Sciatic nerve (tissue), 2 donors: ENCODE results near the gene LDLRAD2. TPM values are rescaled to one million over a fixed set of nuclear protein-coding genes. Genes with fewer than 3 reads are reported as not detected.
"Not testable (repeated sequence)": the region's sequence is repeated elsewhere in the genome, so short reads cannot be mapped to it uniquely, and the experiment has no call there.

Source experiments
- ATAC-seq: fragments of 200-7000 bp; cut with Tn5 transposase; one replicate; pipeline ENCODE4 v1.9.1; 2020; ENCODE audit warnings: mild to moderate bottlenecking, moderate library complexity
- DNase-seq: peaks from one replicate; pipeline ENCODE4 v3.0.0-alpha.2; 2020; ENCODE audit warnings: low spot score
- intact Hi-C: fragments of 100-400 bp; cut with DNase I; formaldehyde crosslinking; loops from one replicate; pipeline ENCODE4 v1.14.2; 2022
- total RNA-seq: library from RNA; stranded (reverse); fragmentation: NEBNext Ultra II Directional; extraction: Animal tissue kit (Norgen Biotek cat#: 25700); gene quantifications from one replicate; pipeline ENCODE4 v1.2.1, GENCODE V29; 2021
- donor health status: DM: no; HTN: no; CAD: no.
- donor health status: DM: no; HTN: no; CAD: no.

Gene LDLRAD2
- total RNA-seq, 1 donor from 2014 or later = 0.13 TPM

DNA sequence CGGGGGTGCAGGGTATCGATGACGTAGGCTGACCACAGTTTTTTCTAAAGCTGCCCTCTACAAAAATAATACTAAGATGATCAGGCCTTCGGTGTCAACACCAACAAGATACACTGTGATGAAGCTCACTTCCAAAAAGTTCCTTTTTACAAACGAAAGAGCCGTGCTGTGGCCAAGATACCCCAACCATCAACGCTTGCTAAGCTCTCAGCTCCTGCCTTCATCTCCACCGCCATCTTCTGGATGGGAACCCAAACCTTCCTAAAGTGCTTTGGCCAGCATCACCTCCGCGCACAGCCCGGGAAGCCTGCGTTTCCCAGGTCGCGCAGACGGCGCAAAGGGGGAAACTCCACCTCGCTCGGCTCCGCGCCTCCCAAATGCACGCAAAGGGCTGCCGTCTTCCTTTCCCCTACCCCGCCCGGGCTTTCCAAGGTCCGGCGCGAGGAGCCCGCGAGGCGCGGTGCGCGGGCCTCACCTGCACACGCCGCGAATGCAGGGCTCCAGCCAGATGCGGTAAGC, 29.7 kb upstream of the LDLRAD2 start:
- intact Hi-C loops = no loop called here
- peak; percentile 72 for DNase-seq
- ATAC-seq = peak; percentile 2

DNA sequence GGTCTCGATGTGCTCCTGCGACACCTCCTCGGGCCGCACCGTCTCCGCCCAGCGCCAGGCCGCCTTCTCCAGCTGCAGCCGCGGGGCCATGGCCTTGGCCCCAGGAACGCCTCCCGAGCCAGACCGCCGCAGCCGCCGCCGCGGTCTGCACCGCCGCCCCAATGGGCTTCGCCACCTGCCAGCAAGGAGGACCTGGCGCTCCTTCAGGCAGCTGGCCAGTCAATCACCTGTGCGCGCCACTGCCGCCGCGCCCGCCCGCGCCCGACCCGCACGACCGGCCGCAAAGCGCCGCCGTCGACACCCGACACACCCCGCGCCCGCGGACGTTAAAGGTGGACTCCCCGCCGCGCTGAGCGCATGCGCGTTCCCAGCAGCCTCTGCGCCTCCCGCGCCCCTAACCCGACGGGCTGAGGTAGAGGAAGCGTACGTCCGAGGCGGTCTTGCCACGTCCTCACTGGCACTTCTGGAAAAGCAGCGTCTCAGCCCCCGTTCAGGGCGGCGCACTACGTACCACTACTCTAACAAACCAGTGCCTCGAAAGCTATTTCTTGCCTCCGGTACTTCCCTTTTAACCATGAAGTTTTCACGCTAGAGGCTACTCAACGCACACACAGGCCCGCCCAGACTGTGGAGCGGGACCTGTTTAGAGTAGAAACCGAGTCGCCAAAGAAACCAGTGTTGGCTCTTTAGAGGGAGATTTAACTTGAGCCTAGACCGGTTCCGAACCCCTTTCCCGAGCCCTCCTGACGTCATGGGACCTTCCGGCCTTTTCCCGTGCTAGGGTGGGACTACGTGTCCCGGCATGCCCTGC, 29.0 kb upstream of the LDLRAD2 start, which contains the start of gene USP48:
Gene USP48, minus strand, starts transcription at position 282 of the 811 bp plus-strand sequence. Its CDS starts 192 bp downstream, at position 90.
- DNase-seq (peak; percentile 97), ATAC-seq (peak; percentile 99)
- intact Hi-C loops = no loop called here

GRCh38 chr1:21783679-21784603, 28.1 kb upstream of the LDLRAD2 start:
- peak; percentile 2 for ATAC-seq
- DNase-seq = no peak
- intact Hi-C loops = no loop called here

- ATAC-seq, intact Hi-C loops: not testable (repeated sequence)
Observed at GRCh38 chr1:21785764-21786163, 26.3 kb upstream of the LDLRAD2 start.

DNA sequence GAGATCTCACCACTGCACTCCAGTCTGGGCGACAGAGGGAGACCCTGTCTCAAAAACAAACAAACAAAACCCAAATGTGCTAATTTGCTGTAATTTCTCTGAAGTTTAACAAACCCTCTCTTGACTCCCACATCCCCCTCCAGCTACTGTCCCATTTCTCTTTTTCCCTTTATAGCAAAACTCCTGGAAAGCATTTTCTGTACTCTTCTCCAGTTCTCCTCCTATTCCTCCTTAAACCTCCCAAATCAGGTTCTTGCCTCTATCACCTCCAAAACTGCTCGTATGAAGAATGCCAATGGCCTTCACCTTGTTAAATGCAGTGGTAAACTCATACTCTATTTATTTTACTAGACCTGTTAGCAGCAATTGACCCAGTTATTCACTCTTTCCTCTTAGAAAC, 25.4 kb upstream of the LDLRAD2 start:
- intact Hi-C loops = no loop called here
- ATAC-seq = no peak
- DNase-seq = no peak

More at GRCh38 chr1:21785764-21786163, 26.3 kb upstream of the LDLRAD2 start:
- DNase-seq = not testable (repeated sequence)

- ATAC-seq (no peak), DNase-seq (no peak)
- intact Hi-C loops = no loop called here
Observed at GRCh38 chr1:21793104-21793503, 19.0 kb upstream of the LDLRAD2 start.

GRCh38 chr1:21794656-21795055, 17.4 kb upstream of the LDLRAD2 start:
- intact Hi-C loops = no loop called here
- DNase-seq (no peak), ATAC-seq (no peak)

- intact Hi-C loops = no loop called here
- no peak for DNase-seq
- no peak for ATAC-seq
Observed at GRCh38 chr1:21795075-21795474, 17.0 kb upstream of the LDLRAD2 start.

DNA sequence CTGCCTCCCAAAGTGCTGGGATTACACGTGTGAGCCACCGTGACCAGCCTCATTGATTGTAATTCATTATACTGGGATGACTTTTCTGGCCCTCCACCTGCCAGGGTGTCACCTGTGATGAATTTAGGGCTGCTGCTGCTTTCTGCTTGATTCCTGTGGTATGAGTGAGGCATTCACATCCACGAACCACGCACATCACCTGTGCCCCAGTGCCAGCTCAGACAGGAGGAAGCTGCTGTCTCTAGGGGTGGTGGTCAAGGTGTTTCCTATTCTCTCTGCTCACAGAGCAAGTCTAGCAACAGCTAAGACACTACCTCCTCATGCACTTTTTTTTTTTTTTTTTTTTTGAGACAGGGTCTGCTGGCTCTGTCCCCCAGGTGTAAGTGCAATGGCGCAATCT, 12.3 kb upstream of the LDLRAD2 start:
- DNase-seq (no peak), ATAC-seq (no peak)
- intact Hi-C loops = no loop called here

DNA sequence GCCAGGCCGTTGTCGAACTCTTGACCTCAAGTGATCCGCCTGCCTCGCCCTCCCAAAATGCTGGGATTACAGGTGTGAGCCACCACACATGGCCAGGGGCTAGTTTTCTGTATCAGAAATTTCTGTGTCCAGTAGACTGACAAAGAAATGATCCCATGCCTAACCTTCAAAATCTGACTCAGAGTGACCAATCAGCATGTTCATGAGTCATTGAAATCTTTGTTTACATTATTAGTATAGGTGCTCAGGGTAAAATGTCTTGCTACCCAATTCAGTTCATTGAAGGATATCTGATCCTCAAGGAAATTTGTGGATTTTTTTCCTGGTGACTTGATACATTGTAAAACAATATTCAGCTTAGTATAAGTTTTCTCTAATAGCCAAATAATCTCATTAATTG, 11.0 kb upstream of the LDLRAD2 start:
- DNase-seq = no peak
- intact Hi-C loops = no loop called here
- ATAC-seq = no peak

- ATAC-seq (no peak), DNase-seq (no peak)
- intact Hi-C loops = no loop called here
Observed at GRCh38 chr1:21804536-21804935, 7.5 kb upstream of the LDLRAD2 start.

- ATAC-seq = no peak
- no peak for DNase-seq
- intact Hi-C loops = no loop called here
Observed at GRCh38 chr1:21813542-21813941, 1.5 kb downstream of the LDLRAD2 start.

- peak; percentile 49 for ATAC-seq
- no peak for DNase-seq
- intact Hi-C loops = no loop called here
Observed at GRCh38 chr1:21814241-21814918, 2.3 kb downstream of the LDLRAD2 start.

DNA sequence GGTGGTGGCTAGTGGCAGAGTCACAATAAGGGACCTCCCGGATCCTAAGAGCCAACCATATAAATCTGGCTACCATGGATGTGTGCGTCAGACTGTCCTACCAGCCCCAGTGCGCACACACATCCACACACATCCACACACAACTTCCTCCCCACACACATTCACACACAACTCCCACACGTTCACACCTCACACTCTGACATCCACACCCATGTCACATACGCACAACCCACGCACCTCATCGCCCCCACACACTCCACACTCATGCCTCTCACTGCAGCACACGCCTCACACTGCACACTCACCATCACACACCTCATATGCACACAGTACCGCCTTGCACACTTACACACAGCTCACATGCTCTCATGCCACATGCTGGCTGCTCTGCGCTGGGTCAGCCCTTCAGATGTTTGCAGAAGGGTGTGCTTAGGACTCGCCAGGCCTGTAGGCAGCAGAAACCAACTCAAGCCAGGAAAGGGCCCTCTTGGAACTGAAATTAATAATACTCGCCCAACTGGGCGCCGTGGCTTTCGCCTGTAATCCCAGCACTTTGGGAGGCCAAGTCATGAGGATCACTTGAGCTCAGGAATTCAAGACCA, 3.0 kb downstream of the LDLRAD2 start:
- intact Hi-C loops = no loop called here
- ATAC-seq = no peak
- no peak for DNase-seq

GRCh38 chr1:21815724-21816321, 3.8 kb downstream of the LDLRAD2 start:
- DNase-seq (no peak), ATAC-seq (peak; percentile 39)
- intact Hi-C loops = no loop called here

DNA sequence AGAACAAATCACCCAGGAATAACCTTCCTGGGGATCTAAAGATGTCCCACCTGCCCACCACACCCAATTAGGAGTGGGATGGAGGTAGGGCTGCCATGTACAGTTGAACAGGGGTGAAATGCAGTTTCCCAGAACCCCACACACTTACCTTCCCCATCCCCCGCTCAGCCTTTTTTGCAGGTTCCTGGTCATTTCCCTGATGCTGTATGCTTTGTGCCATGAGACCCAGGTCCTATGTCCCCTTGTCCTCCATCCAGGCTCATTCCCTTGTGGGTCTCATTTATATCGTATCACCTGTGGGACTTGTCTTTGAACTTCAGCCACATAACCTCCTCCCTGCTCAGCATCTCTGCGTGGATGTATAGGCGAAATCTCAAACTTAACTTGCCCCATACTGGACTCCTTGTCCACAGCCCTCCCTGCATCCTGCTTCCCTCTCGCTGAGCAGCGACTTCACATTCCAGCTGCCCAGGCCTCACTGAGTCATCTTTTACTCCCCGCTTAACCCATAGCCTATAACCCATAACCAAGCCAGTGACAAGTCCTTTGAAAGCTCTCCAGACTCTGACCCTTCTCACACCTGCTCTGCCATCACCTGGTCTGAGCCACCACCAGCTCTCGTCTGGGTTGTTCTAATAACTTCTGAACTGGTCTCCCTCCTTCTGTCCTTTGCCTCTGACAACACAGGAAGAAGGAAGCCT, 4.7 kb downstream of the LDLRAD2 start:
- no peak for DNase-seq
- intact Hi-C loops = no loop called here
- ATAC-seq = no peak

GRCh38 chr1:21818656-21819055, 6.6 kb downstream of the LDLRAD2 start:
- ATAC-seq (peak; percentile 19), DNase-seq (no peak)
- intact Hi-C loops = no loop called here
